MM.1S (cell line): Measurements from ENCODE around the gene PDGFA.

Experiments used
- DNase-seq: peaks from one replicate; pipeline ENCODE4 v3.0.0-alpha.2; 2015
- H2AFZ ChIP-seq: fragments of 300-600 bp; sonication (generic); 2 replicates; pipeline ENCODE4 v1.6.0; 2016; ENCODE audit warnings: antibody characterized with exemption, low read length
- H3F3A ChIP-seq: fragments of 300-600 bp; sonication (generic); 2 replicates; pipeline ENCODE4 v1.6.1; 2016; ENCODE audit warnings: mild to moderate bottlenecking, antibody characterized with exemption, low read length, moderate library complexity, mixed read lengths; ENCODE audit not compliant: insufficient read depth
- H3K27ac ChIP-seq: fragments of 300-600 bp; sonication (generic); 2 replicates; pipeline ENCODE4 v1.5.1; 2016; ENCODE audit warnings: mild to moderate bottlenecking, low read length
- H3K27me3 ChIP-seq: fragments of 300-600 bp; sonication (generic); replicated peaks from 2 replicates; pipeline ENCODE4 v1.6.0; 2016; ENCODE audit warnings: low read length; ENCODE audit not compliant: insufficient read depth
- H3K36me3 ChIP-seq: fragments of 300-600 bp; sonication (generic); replicated peaks from 2 replicates; pipeline ENCODE4 v1.6.1; 2016; ENCODE audit warnings: mild to moderate bottlenecking, low read length, mixed read lengths; ENCODE audit not compliant: insufficient read depth
- H3K4me1 ChIP-seq: fragments of 300-600 bp; sonication (generic); 2 replicates; pipeline ENCODE4 v1.6.1; 2016; ENCODE audit warnings: low read length, mixed read lengths
- H3K4me2 ChIP-seq: fragments of 300-600 bp; sonication (generic); 2 replicates; pipeline ENCODE4 v1.6.0; 2016; ENCODE audit warnings: low read depth, low read length
- H3K4me3 ChIP-seq: fragments of 300-600 bp; sonication (generic); 2 replicates; pipeline ENCODE4 v1.5.1; 2016; ENCODE audit warnings: low read length, mixed read lengths
- H3K79me2 ChIP-seq: fragments of 300-600 bp; sonication (generic); 2 replicates; pipeline ENCODE4 v1.6.1; 2016; ENCODE audit warnings: mixed run types, low read length, mixed read lengths
- H3K9ac ChIP-seq: fragments of 300-600 bp; sonication (generic); 2 replicates; pipeline ENCODE4 v1.6.1; 2016; ENCODE audit warnings: low read length, mixed read lengths
- H3K9me2 ChIP-seq: fragments of 300-600 bp; sonication (generic); replicated peaks from 2 replicates; pipeline ENCODE4 v1.6.1; 2016; ENCODE audit warnings: mild to moderate bottlenecking, low read length, mixed read lengths; ENCODE audit not compliant: insufficient read depth
- H3K9me3 ChIP-seq: fragments of 300-600 bp; sonication (generic); replicated peaks from 2 replicates; pipeline ENCODE4 v1.6.1; 2016; ENCODE audit warnings: mild to moderate bottlenecking, low read length, mixed read lengths; ENCODE audit not compliant: insufficient read depth
- H4K20me1 ChIP-seq: fragments of 300-600 bp; sonication (generic); 2 replicates; pipeline ENCODE4 v1.6.1; 2016; ENCODE audit warnings: mild to moderate bottlenecking, low read length, moderate library complexity, mixed read lengths; ENCODE audit not compliant: insufficient read depth
- CTCF ChIP-seq: fragments of 300-600 bp; sonication (generic); IDR thresholded peaks from 2 replicates; pipeline ENCODE4 v1.5.1; 2016; ENCODE audit warnings: antibody characterized with exemption, low read length, mixed read lengths
- EZH2 ChIP-seq: fragments of 300-600 bp; sonication (generic); optimal IDR thresholded peaks from 2 replicates; pipeline ENCODE3; 2017; ENCODE audit warnings: low read depth, mild to moderate bottlenecking, antibody characterized with exemption, low read length, mixed read lengths
- EZH2phosphoT487 ChIP-seq: fragments of 300-600 bp; sonication (generic); IDR thresholded peaks from 2 replicates; pipeline ENCODE4 v1.6.1; 2018; ENCODE audit warnings: antibody characterized with exemption, low read length

PDGFA gene

GRCh38 chr7:516216-516605 lies 3.4 kb downstream of the PDGFA start:
- no peak for DNase-seq
- no peaks in the 10 kb centered on the region for H3F3A ChIP-seq
- no peak overlapping the region for H3K4me3 ChIP-seq
- no peak overlapping the region for H2AFZ ChIP-seq
- no peaks in the 10 kb centered on the region for H3K27me3 ChIP-seq
- no peaks in the 10 kb centered on the region for H3K9me2 ChIP-seq
- no peaks in the 10 kb centered on the region for H3K4me1 ChIP-seq
- H3K36me3 ChIP-seq: no peaks in the 10 kb centered on the region
- H3K27ac ChIP-seq: no peak overlapping the region
- no peak overlapping the region for H3K4me2 ChIP-seq
- H3K9me3 ChIP-seq: no peaks in the 10 kb centered on the region
- no peaks in the 10 kb centered on the region for H4K20me1 ChIP-seq
- no peaks in the 10 kb centered on the region for H3K79me2 ChIP-seq
- TF ChIP-seq EZH2phosphoT487 (no peak), CTCF (no peak), EZH2 (no peak)
- no peak overlapping the region for H3K9ac ChIP-seq

DNA sequence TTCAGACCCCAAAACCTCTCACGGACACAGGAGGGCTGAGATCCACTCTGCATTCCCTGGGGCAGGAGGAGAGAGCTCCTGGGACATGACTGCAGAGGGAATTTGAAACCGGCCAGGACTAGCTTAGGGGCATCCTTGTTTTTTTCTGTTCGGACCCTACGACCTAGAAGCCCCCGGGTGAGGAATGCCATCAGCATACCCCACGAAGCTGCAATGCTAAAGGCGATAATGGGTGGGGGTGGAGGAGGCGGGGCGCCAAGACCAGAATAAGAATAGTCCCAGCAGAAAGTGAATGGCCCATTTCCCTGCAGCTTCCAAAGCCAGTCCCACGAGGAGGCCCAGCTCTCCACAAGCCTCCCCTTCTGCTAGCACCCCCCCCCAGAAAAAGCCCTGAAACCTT lies 4.0 kb downstream of the PDGFA start:
- no peaks in the 10 kb centered on the region for H4K20me1 ChIP-seq
- no peak overlapping the region for H3K4me2 ChIP-seq
- H3K27me3 ChIP-seq: no peaks in the 10 kb centered on the region
- no peak overlapping the region for H2AFZ ChIP-seq
- H3K9me3 ChIP-seq: no peaks in the 10 kb centered on the region
- H3F3A ChIP-seq: no peaks in the 10 kb centered on the region
- no peaks in the 10 kb centered on the region for H3K79me2 ChIP-seq
- H3K36me3 ChIP-seq: no peaks in the 10 kb centered on the region
- H3K4me3 ChIP-seq: no peak overlapping the region
- no peaks in the 10 kb centered on the region for H3K9me2 ChIP-seq
- no peak overlapping the region for H3K27ac ChIP-seq
- DNase-seq: no peak
- no peak overlapping the region for H3K9ac ChIP-seq
- TF ChIP-seq EZH2phosphoT487: no peak
- TF ChIP-seq CTCF: no peak
- no peak for TF ChIP-seq EZH2
- H3K4me1 ChIP-seq: no peaks in the 10 kb centered on the region

DNA sequence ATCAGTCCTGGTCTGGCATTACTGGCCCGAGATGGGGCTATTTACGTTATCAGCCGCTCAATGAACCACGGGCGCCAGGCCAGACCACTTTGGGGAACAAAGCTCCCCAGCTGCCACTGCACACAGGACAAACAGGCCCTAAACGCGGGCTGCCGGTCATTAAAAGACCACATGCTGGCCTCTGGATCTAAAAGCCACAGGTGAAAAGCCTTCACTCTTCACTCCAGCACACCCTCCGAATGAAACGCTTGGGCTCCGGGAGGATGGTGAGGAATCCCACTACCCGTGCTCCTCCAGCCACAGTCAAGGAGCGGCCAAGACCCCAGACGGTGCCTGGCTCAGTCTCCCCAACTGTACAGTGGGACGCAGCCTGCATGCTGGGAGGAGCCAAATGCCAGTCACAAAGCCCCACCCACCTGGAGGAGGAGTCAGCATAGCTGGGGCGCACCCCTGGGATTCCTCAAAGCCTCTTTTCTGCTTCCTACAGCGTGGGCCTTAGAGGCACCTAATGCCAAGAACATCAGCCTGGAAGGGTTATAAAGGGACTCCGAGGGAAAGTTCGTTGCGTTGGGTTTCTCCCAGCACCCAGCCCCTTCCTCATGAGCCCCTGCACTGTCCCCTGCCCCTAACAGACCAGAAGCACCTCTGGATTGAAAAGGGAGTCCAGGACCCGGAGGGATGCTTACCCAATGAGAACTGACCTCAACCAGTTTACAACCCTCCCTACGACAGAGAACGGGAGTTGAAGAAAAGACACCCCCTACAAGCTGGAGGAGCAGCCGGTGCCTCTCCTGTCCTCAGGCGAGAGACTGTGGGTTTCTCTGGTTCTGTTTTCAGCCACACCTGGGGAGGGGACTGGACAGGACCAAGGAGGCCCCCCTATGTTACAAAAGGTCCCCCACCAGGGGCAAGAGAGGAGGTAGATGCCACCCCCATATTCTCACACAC lies 4.7 kb downstream of the PDGFA start:
- TF ChIP-seq EZH2phosphoT487 (no peak), CTCF (no peak), EZH2 (no peak)
- Histone ChIP-seq H3K27me3 (no peaks in the 10 kb centered on the region), H3K79me2 (no peaks in the 10 kb centered on the region), H3K4me1 (no peaks in the 10 kb centered on the region), H3K36me3 (no peaks in the 10 kb centered on the region), H3F3A (no peaks in the 10 kb centered on the region), H3K4me3 (no peak overlapping the region), H4K20me1 (no peaks in the 10 kb centered on the region), H3K9me3 (no peaks in the 10 kb centered on the region), H3K9me2 (no peaks in the 10 kb centered on the region), H3K4me2 (no peak overlapping the region), H2AFZ (no peak overlapping the region), H3K9ac (no peak overlapping the region), H3K27ac (no peak overlapping the region)
- DNase-seq: no peak
